ENCODE results near the gene BCAS1. TPM values are rescaled to one million over a fixed set of nuclear protein-coding genes. Genes with fewer than 3 reads are reported as not detected.
A peak's percentile ranks its signal among the peaks of the same experiment; 100 is the strongest.

The BCAS1 gene
- total RNA-seq, 4 donors from 2014 or later, result 0.35 to 1.0 TPM; not detected in 2

- peak; percentile 5 for TF ChIP-seq POLR2AphosphoS5 (IDR thresholded peaks at IDR 0.05)
- TF ChIP-seq EP300 (IDR thresholded peaks at IDR 0.05), result no peak
- Histone ChIP-seq H3K27ac (no peak overlapping the region), H3K4me3 (no peak overlapping the region), H3K36me3 (no peaks in the 10 kb centered on the region), H3K4me1 (peaks cover 0 to 19% (median 0%) of the 10 kb centered on the region in 3 donors), H3K9me3 (no peaks in the 10 kb centered on the region), H3K27me3 (no peaks in the 10 kb centered on the region)
- 40 to 60% methylated on average over 4 to 5 of the region's 5 CpGs for WGBS, 2 donors (ENCODE audit: low coverage in 1 of 2)
- peak; percentile 53 for ATAC-seq
Measured at GRCh38 chr20:53926428-53927028, 143.9 kb downstream of the BCAS1 start.

GRCh38 chr20:53925651-53926401 is 144.6 kb downstream of the BCAS1 start:
- H3K27ac ChIP-seq, result no peak overlapping the region
- WGBS, 2 donors (ENCODE audit: low coverage in 1 of 2), result 85 to 91% methylated on average over 10 to 12 of the region's 12 CpGs

GRCh38 chr20:53923566-53924369 is 146.6 kb downstream of the BCAS1 start:
- WGBS, 2 donors (ENCODE audit: low coverage in 1 of 2), result 25 to 76% methylated on average over 2 to 7 of the region's 7 CpGs
- H3K27ac ChIP-seq, result peak overlapping the region in 2 of 4 donors; percentile 37 to 42

More at GRCh38 chr20:53925651-53926401, 144.6 kb downstream of the BCAS1 start:
- Histone ChIP-seq H3K9me3 (no peaks in the 10 kb centered on the region), H3K27me3 (no peaks in the 10 kb centered on the region), H3K4me1 (peaks cover 0 to 19% (median 0%) of the 10 kb centered on the region in 3 donors), H3K4me3 (no peak overlapping the region), H3K36me3 (no peaks in the 10 kb centered on the region)
- ATAC-seq, result no peak
- TF ChIP-seq POLR2A (IDR thresholded peaks at IDR 0.05) (no peak), EP300 (IDR thresholded peaks at IDR 0.05) (no peak), POLR2AphosphoS5 (IDR thresholded peaks at IDR 0.05) (no peak), CTCF (IDR thresholded peaks at IDR 0.05) (no peak)

GRCh38 chr20:53922901-53923314 is 147.5 kb downstream of the BCAS1 start:
- H3K9me3 ChIP-seq, result no peaks in the 10 kb centered on the region
- H3K27me3 ChIP-seq, result no peaks in the 10 kb centered on the region
- peaks cover 0 to 20% (median 0%) of the 10 kb centered on the region in 3 donors for H3K4me1 ChIP-seq
- H3K27ac ChIP-seq, result peak overlapping the region in 3 of 4 donors; percentile 33 to 54 (median 36)
- ATAC-seq, result peak; percentile 48
- no peak overlapping the region for H3K4me3 ChIP-seq
- TF ChIP-seq POLR2A (IDR thresholded peaks at IDR 0.05) (no peak), POLR2AphosphoS5 (IDR thresholded peaks at IDR 0.05) (no peak), CTCF (IDR thresholded peaks at IDR 0.05) (no peak)
- no peaks in the 10 kb centered on the region for H3K36me3 ChIP-seq
- WGBS, 2 donors (ENCODE audit: low coverage in 1 of 2), result 19 to 44% methylated on average over 3 to 4 of the region's 4 CpGs

More at GRCh38 chr20:53923566-53924369, 146.6 kb downstream of the BCAS1 start:
- H3K4me3 ChIP-seq, result no peak overlapping the region
- no peak for ATAC-seq
- no peaks in the 10 kb centered on the region for H3K36me3 ChIP-seq
- no peaks in the 10 kb centered on the region for H3K27me3 ChIP-seq
- no peak for TF ChIP-seq EP300 (IDR thresholded peaks at IDR 0.05)
- no peak for TF ChIP-seq POLR2A (IDR thresholded peaks at IDR 0.05)
- no peak for TF ChIP-seq POLR2AphosphoS5 (IDR thresholded peaks at IDR 0.05)
- no peak for TF ChIP-seq CTCF (IDR thresholded peaks at IDR 0.05)
- no peaks in the 10 kb centered on the region for H3K9me3 ChIP-seq
- H3K4me1 ChIP-seq, result peaks cover 0 to 19% (median 0%) of the 10 kb centered on the region in 3 donors

- TF ChIP-seq POLR2A (IDR thresholded peaks at IDR 0.05) (no peak), EP300 (IDR thresholded peaks at IDR 0.05) (no peak), CTCF (IDR thresholded peaks at IDR 0.05) (no peak), POLR2AphosphoS5 (IDR thresholded peaks at IDR 0.05) (no peak)
- 79 to 92% methylated on average over 6 to 12 of the region's 12 CpGs for WGBS, 2 donors (ENCODE audit: low coverage in 1 of 2)
- no peak for ATAC-seq
- H3K9me3 ChIP-seq, result no peaks in the 10 kb centered on the region
- peaks cover 6 to 34% (median 9%) of the 10 kb centered on the region in 3 donors for H3K4me1 ChIP-seq
- no peaks in the 10 kb centered on the region for H3K27me3 ChIP-seq
- H3K27ac ChIP-seq, result no peak overlapping the region
- H3K4me3 ChIP-seq, result no peak overlapping the region
- no peaks in the 10 kb centered on the region for H3K36me3 ChIP-seq
Measured at GRCh38 chr20:53921443-53921973, 148.9 kb downstream of the BCAS1 start.
